Suppressor macrophage treated with lipopolysaccharide for 1 hour (primary cell): Measurements from ENCODE around the gene TTLL6.
A peak's percentile ranks its signal among the peaks of the same experiment; 100 is the strongest.

Experiments used
- DNase-seq, 3 donors: peaks; one replicate each; pipeline ENCODE4 v3.0.0-alpha.2; 2020 to 2022

TTLL6 gene

GRCh38 chr17:48814504-48814903, 2.5 kb downstream of the TTLL6 start:
- peak; percentile 64 to 83 (median 77) for DNase-seq

GRCh38 chr17:48812001-48812400, 5.0 kb downstream of the TTLL6 start:
- no peak for DNase-seq

GRCh38 chr17:48809182-48809581, 7.8 kb downstream of the TTLL6 start:
- DNase-seq: no peak

- peak; percentile 62 to 76 (median 71) for DNase-seq
Measured at GRCh38 chr17:48804936-48805411, 12.1 kb downstream of the TTLL6 start.

- no peak for DNase-seq
Measured at GRCh38 chr17:48800626-48801217, 16.3 kb downstream of the TTLL6 start.

- no peak for DNase-seq
Measured at GRCh38 chr17:48799069-48799723, 17.8 kb downstream of the TTLL6 start.

GRCh38 chr17:48796163-48796522, 20.9 kb downstream of the TTLL6 start:
- DNase-seq: peak; percentile 24 to 53 (median 36)

GRCh38 chr17:48795444-48796162, 21.4 kb downstream of the TTLL6 start:
- DNase-seq: no peak

GRCh38 chr17:48792033-48792798, 24.8 kb downstream of the TTLL6 start:
- DNase-seq: no peak

- peak; percentile 89 to 94 (median 92) for DNase-seq
Measured at GRCh38 chr17:48791128-48792032, 25.6 kb downstream of the TTLL6 start.

- no peak for DNase-seq
Measured at GRCh38 chr17:48790607-48791127, 26.4 kb downstream of the TTLL6 start.

- no peak for DNase-seq
Measured at GRCh38 chr17:48787828-48788227, 29.2 kb downstream of the TTLL6 start.

- no peak for DNase-seq
Measured at GRCh38 chr17:48779421-48779820, 37.6 kb downstream of the TTLL6 start.

- no peak for DNase-seq
Measured at GRCh38 chr17:48776602-48777001, 40.4 kb downstream of the TTLL6 start.

- DNase-seq: no peak
Measured at GRCh38 chr17:48773245-48773644, 43.8 kb downstream of the TTLL6 start.

- DNase-seq: no peak
Measured at GRCh38 chr17:48770954-48771353, 46.1 kb downstream of the TTLL6 start.

- peak; percentile 43 to 64 (median 64) for DNase-seq
Measured at GRCh38 chr17:48769009-48769675, 47.9 kb downstream of the TTLL6 start.

- DNase-seq: no peak
Measured at GRCh38 chr17:48767263-48767774, 49.7 kb downstream of the TTLL6 start.

- no peak for DNase-seq
Measured at GRCh38 chr17:48761114-48761513, 55.9 kb downstream of the TTLL6 start.

- no peak for DNase-seq
Measured at GRCh38 chr17:48760411-48760810, 56.6 kb downstream of the TTLL6 start.

GRCh38 chr17:48759288-48759687, 57.7 kb downstream of the TTLL6 start:
- DNase-seq: no peak
